ENCODE data around the gene ELK4.

Gene ELK4

GRCh38 chr1:205585169-205585834, 46.5 kb downstream of the ELK4 start:
- in situ Hi-C loops (cut with HindIII; ENCODE audit: low sequenced_read_pairs), result loop anchor here (5.0 kb wide), 2 partner anchors 47 to 127 kb away; partner anchors contain the start of gene ELK4

DNA sequence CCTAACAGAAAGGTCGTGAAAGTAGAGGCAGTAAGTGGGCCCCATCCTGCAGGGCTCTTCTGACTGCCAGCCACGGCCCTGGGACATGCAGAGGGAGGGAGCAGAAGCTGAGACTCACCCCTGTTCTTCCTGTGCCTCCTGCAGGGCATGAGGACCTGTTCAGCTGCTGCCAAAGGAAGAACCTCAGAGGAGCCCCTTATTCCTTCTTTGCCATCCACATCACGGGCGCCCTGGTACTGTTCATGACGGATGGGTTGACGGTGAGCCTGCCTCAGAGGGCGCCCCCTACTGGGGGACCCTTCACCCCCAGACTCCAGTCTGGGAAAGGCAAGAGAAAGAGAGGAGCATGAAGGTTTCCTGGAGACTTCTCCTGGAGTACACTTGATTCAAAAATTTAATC, 47.1 kb downstream of the ELK4 start:
- in situ Hi-C loops (cut with HindIII; ENCODE audit: low sequenced_read_pairs), result loop anchor here (5.0 kb wide), 2 partner anchors 48 to 128 kb away; partner anchors contain the start of gene ELK4

DNA sequence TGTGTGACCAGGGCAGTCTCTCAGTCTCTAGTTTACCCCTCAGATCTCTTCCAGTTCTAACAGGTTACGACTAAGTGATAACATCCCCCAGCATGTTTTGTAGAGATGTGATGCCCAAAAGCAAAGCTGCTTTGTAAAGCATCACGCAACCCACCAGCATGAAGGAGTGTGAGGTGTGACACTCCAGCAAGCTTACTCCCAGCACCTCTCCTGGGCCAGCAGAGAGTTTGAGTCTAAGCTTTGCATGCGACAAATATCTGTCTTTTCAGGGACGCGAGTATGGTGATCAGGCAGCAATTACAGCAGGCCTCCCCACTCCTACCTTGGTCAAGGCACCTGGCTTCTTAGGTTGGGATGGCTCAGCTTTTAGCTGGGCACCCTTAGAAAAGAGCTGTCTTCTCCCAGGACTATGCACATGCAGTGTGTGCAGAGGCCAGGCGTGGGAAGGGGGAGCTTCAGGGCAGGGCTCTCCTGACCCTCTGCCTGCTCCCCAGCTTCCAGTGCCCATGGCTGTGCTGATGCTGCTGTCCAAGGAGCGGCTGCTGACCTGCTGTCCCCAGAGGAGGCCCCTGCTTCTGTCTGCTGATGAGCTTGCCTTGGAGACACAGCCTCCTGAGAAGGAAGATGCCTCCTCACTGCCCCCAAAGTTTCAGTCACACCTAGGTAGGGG, 48.2 kb downstream of the ELK4 start:
- in situ Hi-C loops (cut with HindIII; ENCODE audit: low sequenced_read_pairs), result no loop called here

GRCh38 chr1:205582471-205583291, 49.1 kb downstream of the ELK4 start:
- in situ Hi-C loops (cut with HindIII; ENCODE audit: low sequenced_read_pairs), result no loop called here

- in situ Hi-C loops (cut with HindIII; ENCODE audit: low sequenced_read_pairs), result no loop called here
These were observed 49.8 kb downstream of the ELK4 start for GRCh38 chr1:205582046-205582445.

DNA sequence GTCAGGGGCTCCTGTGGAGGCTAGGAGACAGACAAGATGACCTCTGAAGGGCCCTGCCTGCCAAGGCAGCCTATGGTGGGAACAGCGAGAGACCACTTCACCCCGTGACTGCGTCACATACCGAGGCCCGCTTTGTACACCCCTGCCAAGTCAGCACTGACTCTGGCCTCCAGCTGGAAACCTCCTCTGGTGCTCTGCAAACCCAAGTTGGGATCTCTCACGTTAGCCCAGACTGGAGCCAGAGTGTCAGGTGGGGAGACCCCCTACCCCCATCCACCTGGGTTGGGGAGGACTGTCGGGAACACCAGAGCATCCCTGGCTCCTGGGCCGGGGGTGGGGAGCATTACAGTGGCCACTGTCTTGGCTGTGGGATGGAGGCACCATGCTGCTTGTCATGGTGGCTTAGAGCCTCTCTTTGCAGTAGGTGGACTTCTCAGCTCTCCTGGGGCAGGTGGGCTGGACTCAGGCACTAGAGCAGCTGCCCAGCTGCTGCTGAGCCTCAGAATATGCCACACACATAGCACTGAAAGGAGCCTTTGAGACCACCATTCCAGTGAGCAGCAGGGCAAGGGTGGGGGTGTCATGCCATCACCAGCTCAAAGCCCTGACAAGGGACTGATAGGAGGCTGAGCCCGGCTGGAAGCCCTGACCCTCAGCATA, 50.4 kb downstream of the ELK4 start:
- in situ Hi-C loops (cut with HindIII; ENCODE audit: low sequenced_read_pairs), result no loop called here

DNA sequence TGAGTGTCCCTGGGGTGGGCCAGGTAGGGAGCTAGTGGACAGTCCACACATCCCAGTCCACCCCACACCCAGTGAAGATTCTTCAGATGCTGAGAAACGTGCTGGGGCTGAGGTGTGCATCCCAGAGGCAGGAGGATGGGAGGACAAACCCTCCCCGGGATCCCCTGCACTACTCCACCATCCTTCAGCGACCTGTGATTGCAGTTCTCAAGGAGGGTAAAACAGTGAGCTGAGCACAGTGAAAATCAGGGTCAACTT, 51.0 kb downstream of the ELK4 start:
- in situ Hi-C loops (cut with HindIII; ENCODE audit: low sequenced_read_pairs), result no loop called here

DNA sequence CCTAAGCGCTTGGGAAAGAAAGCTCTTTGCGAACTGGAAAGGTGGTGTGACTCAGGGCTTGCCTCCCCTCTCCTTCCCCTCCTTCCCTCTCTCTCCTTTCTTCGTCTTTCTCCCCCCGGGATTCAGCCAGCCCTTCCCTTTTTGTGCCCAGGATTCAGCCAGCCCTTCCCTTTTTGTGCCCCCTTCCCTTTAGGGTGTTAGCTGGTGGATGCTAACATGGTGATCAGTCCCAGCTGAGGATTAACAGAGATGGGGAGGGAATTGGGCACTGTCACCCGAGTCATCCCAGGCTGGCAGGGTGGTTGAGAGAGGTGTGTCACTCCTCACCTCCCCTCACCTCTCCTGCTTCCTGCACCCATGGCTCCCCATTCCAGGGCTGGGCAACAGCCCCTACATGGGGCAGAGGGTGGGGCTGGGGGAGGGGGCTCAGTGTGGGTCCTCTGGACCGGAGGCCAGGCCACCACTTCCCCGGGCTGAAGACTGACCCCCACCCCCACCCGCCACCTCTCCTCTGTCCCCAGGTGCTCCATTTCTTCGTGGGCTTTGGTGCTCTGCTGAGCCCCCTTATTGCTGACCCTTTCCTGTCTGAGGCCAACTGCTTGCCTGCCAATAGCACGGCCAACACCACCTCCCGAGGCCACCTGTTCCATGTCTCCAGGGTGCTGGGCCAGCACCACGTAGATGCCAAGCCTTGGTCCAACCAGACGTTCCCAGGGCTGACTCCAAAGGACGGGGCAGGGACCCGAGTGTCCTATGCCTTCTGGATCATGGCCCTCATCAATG, 51.5 kb downstream of the ELK4 start:
- in situ Hi-C loops (cut with HindIII; ENCODE audit: low sequenced_read_pairs), result no loop called here

DNA sequence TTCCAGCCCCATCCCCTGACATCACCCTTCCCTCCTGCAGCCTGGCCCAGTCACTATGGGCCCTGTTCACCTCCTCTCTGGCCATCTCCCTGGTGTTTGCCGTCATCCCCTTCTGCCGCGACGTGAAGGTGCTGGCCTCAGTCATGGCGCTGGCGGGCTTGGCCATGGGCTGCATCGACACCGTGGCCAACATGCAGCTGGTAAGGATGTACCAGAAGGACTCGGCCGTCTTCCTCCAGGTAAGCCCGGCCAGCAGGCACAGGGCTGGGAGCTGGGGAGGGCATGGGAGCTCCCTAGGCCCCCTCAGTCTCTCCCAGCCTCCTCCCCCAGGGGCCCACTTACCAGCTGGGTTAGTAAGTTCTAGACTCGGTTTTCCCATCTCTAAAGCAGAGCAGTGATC, 52.1 kb downstream of the ELK4 start:
- in situ Hi-C loops (cut with HindIII; ENCODE audit: low sequenced_read_pairs), result no loop called here

GRCh38 chr1:205578780-205579571, 52.8 kb downstream of the ELK4 start:
- in situ Hi-C loops (cut with HindIII; ENCODE audit: low sequenced_read_pairs), result no loop called here

GRCh38 chr1:205577874-205578658, 53.7 kb downstream of the ELK4 start:
- in situ Hi-C loops (cut with HindIII; ENCODE audit: low sequenced_read_pairs), result no loop called here

DNA sequence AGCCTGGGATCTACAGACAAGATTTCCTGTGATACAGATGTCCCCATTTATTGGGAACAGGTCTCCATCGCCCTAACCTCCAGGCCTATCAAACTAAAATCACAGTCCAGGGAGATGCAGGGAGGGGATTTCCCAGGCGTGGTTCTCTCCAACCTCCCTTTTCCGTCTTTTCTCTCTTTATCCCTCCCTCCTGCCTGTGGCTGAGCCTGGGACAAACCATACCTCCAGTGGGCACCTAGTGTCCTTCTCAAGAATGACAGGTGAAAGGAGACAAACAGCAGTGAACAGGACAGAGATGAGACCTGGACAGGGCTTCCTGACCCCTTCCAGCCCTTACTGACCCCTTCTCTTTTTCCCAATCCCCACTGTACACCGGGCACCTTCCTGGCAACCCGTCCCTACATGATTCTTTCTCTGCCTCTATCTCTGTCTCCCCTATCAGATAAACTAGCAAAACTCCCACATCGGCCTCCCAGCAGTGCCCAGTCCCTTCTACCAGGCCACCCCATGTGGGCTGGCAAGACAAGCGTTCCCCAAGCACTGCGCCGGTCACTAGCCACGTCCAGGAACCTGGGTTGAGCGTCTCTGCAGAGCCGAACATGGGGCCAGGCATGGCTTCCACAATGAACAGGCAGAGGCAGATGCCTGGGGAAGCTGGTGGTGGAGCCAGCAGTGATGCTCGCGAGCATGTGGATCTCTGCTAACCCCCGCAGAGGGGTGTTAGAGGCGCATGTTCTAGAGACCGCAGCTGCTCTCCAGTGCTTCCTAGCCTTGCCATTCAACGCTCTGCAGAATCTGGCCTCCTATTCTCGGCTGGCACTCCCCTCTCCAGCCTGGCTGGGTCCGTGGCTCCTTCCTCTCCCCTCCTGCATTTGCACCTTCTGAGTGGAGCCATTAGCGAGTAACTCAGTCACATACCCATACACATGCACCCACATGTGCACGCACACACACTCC, 54.7 kb downstream of the ELK4 start:
- in situ Hi-C loops (cut with HindIII; ENCODE audit: low sequenced_read_pairs), result no loop called here

DNA sequence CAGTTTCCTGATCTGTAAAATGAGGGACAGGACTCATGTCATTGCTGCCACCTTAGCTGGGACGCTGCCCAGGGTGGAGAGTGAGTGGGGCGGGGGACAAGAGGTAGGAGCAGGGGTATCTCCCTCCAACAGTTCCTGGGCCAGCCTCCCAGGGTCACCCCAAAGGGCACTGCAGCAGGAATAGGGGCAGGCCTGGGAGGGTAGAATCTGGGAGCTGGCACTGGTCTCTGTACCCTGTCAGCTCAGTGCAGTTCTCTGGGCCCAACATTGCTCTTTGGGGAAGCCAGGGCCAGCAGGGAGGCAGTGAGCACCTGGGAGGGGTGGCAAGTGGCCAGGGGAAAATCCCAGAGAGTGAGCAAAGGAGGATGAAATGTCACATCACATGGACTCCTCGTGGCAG, 55.8 kb downstream of the ELK4 start:
- in situ Hi-C loops (cut with HindIII; ENCODE audit: low sequenced_read_pairs), result no loop called here

DNA sequence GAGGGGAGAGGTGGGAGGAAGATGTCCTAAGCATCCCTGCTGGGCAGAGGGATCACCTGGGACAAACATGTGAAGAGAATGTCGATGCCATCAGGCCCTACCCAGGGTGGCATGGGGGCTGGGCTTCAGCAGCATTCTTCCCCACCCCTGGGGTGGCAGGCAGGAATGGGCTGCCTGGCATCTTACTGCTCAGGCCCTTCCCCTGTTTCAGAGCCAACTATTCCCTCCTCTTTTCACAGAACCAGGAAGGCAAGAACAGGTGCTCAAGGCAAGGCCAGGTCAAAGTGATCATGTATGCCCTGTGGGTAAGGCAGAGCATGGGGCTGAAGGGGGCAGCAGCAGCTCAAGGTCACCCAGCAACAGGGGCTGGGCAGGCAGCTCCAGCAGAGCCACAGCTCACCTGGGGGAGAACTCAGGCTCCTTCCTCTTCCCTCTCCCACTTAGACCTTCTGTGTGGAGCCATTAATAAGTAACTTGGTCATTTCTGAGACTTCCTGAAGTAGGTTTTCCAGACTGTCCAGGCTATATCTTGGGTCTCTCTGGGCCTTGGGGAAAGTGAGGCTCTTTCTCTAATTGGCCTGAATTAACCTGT, 56.4 kb downstream of the ELK4 start:
- in situ Hi-C loops (cut with HindIII; ENCODE audit: low sequenced_read_pairs), result no loop called here

GRCh38 chr1:205572421-205572820, 59.4 kb downstream of the ELK4 start:
- in situ Hi-C loops (cut with HindIII; ENCODE audit: low sequenced_read_pairs), result loop anchor here (5.0 kb wide), 1 partner anchor 50 kb away; no protein-coding TSS in a partner anchor

GRCh38 chr1:205571747-205572146, 60.1 kb downstream of the ELK4 start:
- in situ Hi-C loops (cut with HindIII; ENCODE audit: low sequenced_read_pairs), result loop anchor here (5.0 kb wide), 1 partner anchor 49 kb away; no protein-coding TSS in a partner anchor

DNA sequence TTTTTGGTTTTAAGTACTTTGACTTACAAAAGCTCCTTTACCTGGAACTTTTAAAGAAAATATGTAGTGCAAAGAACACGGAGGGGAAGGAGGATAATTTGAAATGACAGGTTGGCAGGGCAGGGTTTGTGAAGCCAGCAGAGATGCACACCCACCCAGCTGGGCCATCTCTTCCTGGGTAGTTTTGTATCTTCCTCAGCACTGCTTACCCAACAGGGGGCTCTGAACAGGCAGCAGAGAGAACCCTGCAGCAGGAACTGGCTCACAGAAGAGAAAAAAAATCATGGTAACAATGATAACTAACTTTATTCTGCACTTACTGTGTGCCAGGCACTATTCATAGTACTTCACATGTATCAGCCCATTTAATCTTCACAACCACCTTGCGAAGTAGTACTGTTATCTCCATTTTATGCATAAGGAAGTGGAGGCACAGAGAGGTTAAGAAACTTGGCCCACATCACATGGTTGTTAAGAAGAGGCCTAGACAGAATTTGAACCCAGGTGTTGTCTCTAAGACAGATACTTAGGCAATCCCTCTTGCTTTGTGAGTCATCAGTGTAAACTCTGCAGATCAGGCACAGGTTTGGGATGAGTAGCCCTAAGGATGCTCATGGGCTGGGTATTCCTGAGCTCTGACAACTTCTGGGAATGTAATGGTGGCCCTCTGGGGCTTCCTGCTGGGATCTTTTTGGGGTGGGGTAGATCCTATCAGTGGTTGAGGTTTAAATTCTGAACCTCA, 60.8 kb downstream of the ELK4 start:
- in situ Hi-C loops (cut with HindIII; ENCODE audit: low sequenced_read_pairs), result loop anchor here (5.0 kb wide), 1 partner anchor 49 kb away; no protein-coding TSS in a partner anchor
